ENCODE results near the gene C15orf61.

- TF ChIP-seq CTCF (IDR thresholded peaks at IDR 0.05), result no peak
- no peak for TF ChIP-seq EZH2 (IDR thresholded peaks at IDR 0.05; ENCODE audit: borderline replicate concordance, insufficient read depth, low read depth, low read length, poor library complexity, severe bottlenecking)
Observed at GRCh38 chr15:67560320-67560719, 39.4 kb downstream of the C15orf61 start.

All from B cell (primary cell).